AML-193 (cell line): ENCODE results near the gene ACP2.
"Not testable (repeated sequence)": the region's sequence is repeated elsewhere in the genome, so short reads cannot be mapped to it uniquely, and the experiment has no call there.

Experiments
- DNase-seq, 2 experiments: peaks; one replicate each; lab custom pipeline; 2025; lab: John Stamatoyannopoulos, UW

Gene ACP2

DNA sequence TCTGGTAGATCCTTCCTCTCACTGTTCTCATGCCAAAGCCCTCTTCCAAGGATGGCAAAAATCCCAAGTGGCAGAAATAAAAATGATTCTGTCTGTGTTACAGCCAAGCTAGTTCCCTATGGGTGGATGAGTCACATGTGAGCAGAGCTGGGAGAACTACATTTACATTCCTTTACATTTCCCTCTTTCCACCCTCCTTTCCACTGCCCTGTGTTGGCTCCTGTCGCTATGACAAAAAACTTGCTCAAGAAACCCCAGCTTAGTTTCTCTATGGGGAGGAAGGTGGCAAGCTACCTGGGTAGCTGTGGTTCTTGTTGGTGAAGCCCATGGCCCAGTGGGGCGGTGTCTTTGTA, 44.0 kb downstream of the ACP2 start:
- DNase-seq = no peak

DNA sequence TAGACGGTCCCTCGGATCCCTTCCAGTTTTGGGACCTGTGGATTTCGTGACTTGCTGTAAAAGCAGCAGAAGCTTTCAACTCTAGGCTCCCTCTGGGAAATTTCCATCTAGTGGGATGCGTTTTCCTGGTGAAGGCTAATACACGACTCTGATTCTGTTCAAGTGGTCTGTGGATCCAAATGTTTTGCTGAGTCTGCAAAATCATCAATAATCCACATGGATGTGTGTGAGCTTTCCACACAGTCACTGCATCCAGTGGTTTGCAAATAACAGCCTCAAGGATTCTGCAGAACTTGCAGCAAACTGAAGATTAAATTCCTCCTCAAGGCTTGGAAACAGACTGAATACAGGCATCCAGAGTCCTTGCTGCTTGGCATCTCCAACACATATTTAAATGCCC, 46.0 kb downstream of the ACP2 start:
- no peak for DNase-seq

DNA sequence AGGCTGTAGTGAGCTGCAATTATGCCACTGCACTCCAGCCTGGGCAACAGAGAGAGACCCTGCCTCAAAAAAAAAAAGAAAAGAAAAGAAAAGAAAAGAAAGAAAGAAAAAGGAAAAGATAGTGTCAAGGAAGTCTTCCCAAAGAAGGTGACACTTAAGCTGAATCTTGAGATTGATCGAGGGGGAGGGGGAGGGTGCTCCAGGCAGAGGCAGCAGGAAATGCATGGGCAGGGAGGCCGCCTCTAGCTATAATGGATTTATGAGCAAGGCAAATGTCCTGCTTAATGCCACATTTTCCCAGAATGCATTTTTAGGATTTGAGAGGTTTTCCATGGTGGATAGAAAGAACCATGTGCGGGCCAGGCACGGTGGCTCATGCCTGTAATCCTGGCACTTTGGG, 47.6 kb downstream of the ACP2 start:
- no peak for DNase-seq

DNA sequence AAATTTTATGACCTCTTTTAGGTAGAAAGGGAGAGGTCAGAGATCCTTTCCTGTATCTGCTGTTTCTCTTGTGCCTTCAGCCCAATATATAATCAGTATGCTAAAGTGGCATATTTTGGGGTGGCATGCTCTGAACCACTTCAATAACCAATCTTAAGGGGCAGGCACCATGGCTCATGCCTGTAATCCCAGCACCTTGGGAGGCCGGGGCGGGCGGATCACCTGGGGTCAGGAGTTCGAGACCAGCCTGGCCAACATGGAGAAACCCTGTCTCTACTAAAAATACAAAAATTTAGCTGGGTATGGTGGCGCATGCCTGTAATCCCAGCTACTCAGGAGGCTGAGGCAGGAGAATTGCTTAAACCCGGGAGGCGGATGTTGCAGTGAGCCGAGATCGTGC, 50.5 kb downstream of the ACP2 start:
- DNase-seq = not testable (repeated sequence)

DNA sequence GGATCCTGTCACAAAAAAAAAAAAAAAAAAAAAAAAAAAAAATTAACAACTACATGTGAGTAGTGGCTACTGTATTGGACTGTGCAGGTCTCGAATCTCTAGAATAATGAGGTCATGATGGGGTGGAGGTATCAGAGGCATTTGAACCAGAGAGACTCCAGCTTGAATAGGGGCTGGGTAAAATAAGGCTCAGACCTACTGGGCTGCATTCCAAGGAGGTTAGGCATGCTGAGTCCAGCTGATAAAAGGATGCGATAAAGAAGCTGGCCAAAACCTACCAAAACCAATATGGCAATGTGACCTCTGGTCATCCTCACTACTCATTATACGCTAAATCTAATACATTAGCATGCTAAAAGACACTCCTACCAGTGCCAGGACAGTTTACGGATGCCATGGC, 56.5 kb downstream of the ACP2 start:
- no peak for DNase-seq

- DNase-seq = not testable (repeated sequence)
Observed at GRCh38 chr11:47191137-47191536, 57.5 kb downstream of the ACP2 start.
